Omental fat pad (tissue), 4 donors: Measurements from ENCODE around the gene MTAP. TPM values are rescaled to one million over a fixed set of nuclear protein-coding genes. Genes with fewer than 3 reads are reported as not detected.

ENCODE experiments used
- ATAC-seq: fragments of 150-250 bp; one replicate; pipeline ENCODE4 v1.9.1; 2016; ENCODE audit warnings: mild to moderate bottlenecking, moderate library complexity; ENCODE audit not compliant: low FRiP score
- DNase-seq: peaks from one replicate; pipeline ENCODE4 v3.0.0-alpha.2; 2019; ENCODE audit warnings: low spot score
- CTCF ChIP-seq, 3 donors: fragments of 450-650 bp; IDR thresholded peaks; one replicate each; pipeline ENCODE4 v1.5.1; 2016 to 2017; ENCODE audit warnings: antibody characterized with exemption in 3 of 3, mild to moderate bottlenecking in 3 of 3, moderate library complexity in 2 of 3
- total RNA-seq, 4 donors: library from RNA; depleted of rRNA; stranded (reverse); fragments of >200 nt; gene quantifications; one replicate each; pipeline ENCODE4 v1.1.0, GENCODE V29; 2016

Gene MTAP
- total RNA-seq, 4 donors from 2014 or later: 22.2 to 27.0 (median 25.4) TPM

GRCh38 chr9:21902136-21902535 lies 99.7 kb downstream of the MTAP start:
- TF ChIP-seq CTCF (IDR thresholded peaks at IDR 0.05): no peak
- ATAC-seq (no peak), DNase-seq (no peak)

- TF ChIP-seq CTCF (IDR thresholded peaks at IDR 0.05): no peak
- DNase-seq (no peak), ATAC-seq (no peak)
Measured at GRCh38 chr9:21903380-21903965, 101.0 kb downstream of the MTAP start.

GRCh38 chr9:21904371-21904770 lies 101.9 kb downstream of the MTAP start:
- no peak for DNase-seq
- no peak for ATAC-seq
- no peak for TF ChIP-seq CTCF (IDR thresholded peaks at IDR 0.05)

DNA sequence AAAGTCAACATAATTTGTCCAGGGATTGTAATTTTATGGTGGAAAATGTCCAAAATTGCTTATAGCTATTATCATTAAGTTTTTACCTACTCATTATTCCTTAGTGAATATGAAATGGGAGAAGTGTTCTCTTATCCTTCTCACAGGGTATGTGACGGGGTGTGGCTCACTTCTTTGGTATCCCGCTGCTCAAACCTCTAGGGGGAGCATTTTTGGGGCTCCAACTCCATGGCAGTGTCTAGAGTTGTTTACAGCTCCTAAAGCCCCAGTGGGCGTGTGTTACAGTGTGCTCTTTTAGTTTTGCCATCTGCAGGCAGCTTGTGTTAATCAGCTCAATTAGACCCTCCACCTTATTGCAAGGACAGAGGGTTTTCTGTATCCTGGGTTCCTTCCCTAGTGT lies 102.3 kb downstream of the MTAP start:
- ATAC-seq: no peak
- no peak for DNase-seq
- TF ChIP-seq CTCF (IDR thresholded peaks at IDR 0.05): no peak

GRCh38 chr9:21906213-21906612 lies 103.8 kb downstream of the MTAP start:
- TF ChIP-seq CTCF (IDR thresholded peaks at IDR 0.05): no peak

GRCh38 chr9:21906881-21907280 lies 104.4 kb downstream of the MTAP start:
- ATAC-seq (no peak), DNase-seq (no peak)
- no peak for TF ChIP-seq CTCF (IDR thresholded peaks at IDR 0.05)

More at GRCh38 chr9:21906213-21906612, 103.8 kb downstream of the MTAP start:
- DNase-seq (no peak), ATAC-seq (no peak)
